Measurements from ENCODE around the gene CD22.

- TF ChIP-seq CTCF (conservative IDR thresholded peaks at IDR 0.05; ENCODE audit: low read depth, low read length) (no peak), EZH2 (IDR thresholded peaks at IDR 0.05; ENCODE audit: borderline replicate concordance, low read depth, low read length, poor library complexity, severe bottlenecking) (no peak)
These were observed 40.7 kb upstream of the CD22 start for GRCh38 chr19:35288331-35288730.
